Neuronal stem cell (in vitro differentiated cells): Measurements from ENCODE around the gene C5orf63.
A peak's percentile ranks its signal among the peaks of the same experiment; 100 is the strongest.

Experiments
- DNase-seq: peaks from one replicate; pipeline ENCODE4 v3.0.0-alpha.2; 2013; ENCODE audit warnings: low spot score
- H2AFZ ChIP-seq: one replicate; pipeline ENCODE4 v1.6.1; 2013; ENCODE audit warnings: mild to moderate bottlenecking, low read length, inconsistent platforms
- H2AK5ac ChIP-seq: 2 replicates; pipeline ENCODE4 v1.6.1; 2013; ENCODE audit warnings: low read depth, mild to moderate bottlenecking, inconsistent platforms, low read length, moderate library complexity, mixed read lengths
- H2BK120ac ChIP-seq: 2 replicates; pipeline ENCODE4 v1.6.1; 2013; ENCODE audit warnings: low read depth, mild to moderate bottlenecking, inconsistent platforms, low read length, moderate library complexity, mixed read lengths
- H2BK12ac ChIP-seq: one replicate; pipeline ENCODE4 v1.6.1; 2013; ENCODE audit warnings: low read length, inconsistent platforms
- H2BK15ac ChIP-seq: 2 replicates; pipeline ENCODE4 v1.6.1; 2013; ENCODE audit warnings: mild to moderate bottlenecking, low read length, inconsistent platforms, mixed read lengths
- H2BK5ac ChIP-seq: one replicate; pipeline ENCODE4 v1.6.1; 2013; ENCODE audit warnings: inconsistent platforms, mild to moderate bottlenecking, low read length, moderate library complexity
- H3K14ac ChIP-seq: one replicate; pipeline ENCODE4 v1.6.1; 2013; ENCODE audit warnings: low read length, inconsistent platforms
- H3K18ac ChIP-seq: 2 replicates; pipeline ENCODE4 v1.6.1; 2013; ENCODE audit warnings: low read length, inconsistent platforms
- H3K23ac ChIP-seq: 2 replicates; pipeline ENCODE4 v1.6.1; 2013; ENCODE audit warnings: low read depth, mild to moderate bottlenecking, mixed read lengths, low read length, inconsistent platforms; ENCODE audit not compliant: poor library complexity
- H3K27ac ChIP-seq: replicated peaks from 3 replicates; pipeline ENCODE4 v1.5.1; 2013; ENCODE audit warnings: low read length, inconsistent platforms
- H3K27me3 ChIP-seq, 3 experiments: 2 replicates each; pipeline ENCODE4 v1.6.1; 2013; ENCODE audit warnings: low read length in 3 of 3, mild to moderate bottlenecking in 2 of 3, inconsistent platforms in 1 of 3, low read depth in 1 of 3, mixed read lengths in 1 of 3, moderate library complexity in 1 of 3; ENCODE audit not compliant: control insufficient read depth in 3 of 3, insufficient read depth in 3 of 3
- H3K36me3 ChIP-seq, 2 donors: replicated peaks in 1 of 2; 2 replicates each; pipeline ENCODE4 v1.6.1; 2013; ENCODE audit warnings: low read length in 2 of 2; ENCODE audit not compliant: control insufficient read depth in 2 of 2, insufficient read depth in 2 of 2
- H3K4ac ChIP-seq: 2 replicates; pipeline ENCODE4 v1.6.1; 2013; ENCODE audit warnings: inconsistent platforms, mild to moderate bottlenecking, low read length, moderate library complexity
- H3K4me1 ChIP-seq, 2 donors: 1 replicate in 1 of 2; 2 replicates in 1 of 2; pipeline ENCODE4 v1.6.1; 2013; ENCODE audit warnings: low read length in 2 of 2, low read depth in 1 of 2; ENCODE audit not compliant: control insufficient read depth in 2 of 2, insufficient read depth in 1 of 2
- H3K4me2 ChIP-seq: one replicate; pipeline ENCODE4 v1.6.1; 2013; ENCODE audit warnings: mild to moderate bottlenecking, low read length, inconsistent platforms; ENCODE audit not compliant: insufficient read depth, poor library complexity, severe bottlenecking
- H3K4me3 ChIP-seq, 2 donors: 2 replicates each; pipeline ENCODE4 v1.5.1; 2013; ENCODE audit warnings: low read length in 2 of 2, mild to moderate bottlenecking in 2 of 2, inconsistent platforms in 1 of 2, moderate library complexity in 1 of 2
- H3K79me1 ChIP-seq: one replicate; pipeline ENCODE4 v1.6.1; 2013; ENCODE audit warnings: low read depth, mild to moderate bottlenecking, inconsistent platforms, low read length, moderate library complexity
- H3K9ac ChIP-seq: one replicate; pipeline ENCODE4 v1.6.1; 2013; ENCODE audit warnings: mild to moderate bottlenecking, low read depth, low read length, inconsistent platforms; ENCODE audit not compliant: poor library complexity
- H3K9me3 ChIP-seq, 2 donors: replicated peaks in 1 of 2; 2 replicates each; pipeline versions ENCODE3 to v1.6.1; 2013; ENCODE audit warnings: low read length in 2 of 2, mild to moderate bottlenecking in 2 of 2, inconsistent platforms in 1 of 2, low read depth in 1 of 2, mixed read lengths in 1 of 2, moderate library complexity in 1 of 2; ENCODE audit not compliant: control insufficient read depth in 2 of 2, insufficient read depth in 1 of 2
- H4K8ac ChIP-seq: one replicate; pipeline ENCODE4 v1.6.1; 2013; ENCODE audit warnings: low read depth, mild to moderate bottlenecking, inconsistent platforms, low read length, moderate library complexity
- H4K91ac ChIP-seq: one replicate; pipeline ENCODE4 v1.6.1; 2013; ENCODE audit warnings: low read length, low read depth, mild to moderate bottlenecking, inconsistent platforms; ENCODE audit not compliant: poor library complexity
- WGBS, 2 donors: extraction: QIAGEN DNeasy Blood & Tissue Kit; methylation state at CpG; one replicate each; pipeline ENCODE4 v1.1.7; 2013; ENCODE audit warnings: missing lambda C conversion rate in 2 of 2, mixed read lengths in 1 of 2; ENCODE audit not compliant: insufficient read length in 2 of 2, insufficient replicate concordance in 1 of 2; ENCODE audit errors: extremely low coverage in 2 of 2; 5-methylcytosine and 5-hydroxymethylcytosine counted together

Gene C5orf63

GRCh38 chr5:127076315-127077129 is 3.2 kb upstream of the C5orf63 start:
- H3K14ac ChIP-seq, result no peak overlapping the region
- no peaks in the 10 kb centered on the region for H3K36me3 ChIP-seq
- H3K27me3 ChIP-seq, result no peaks in the 10 kb centered on the region
- peaks cover 0 to 39% of the 10 kb centered on the region in 2 donors for H3K4me1 ChIP-seq
- no peaks in the 10 kb centered on the region for H3K9me3 ChIP-seq
- no peak for DNase-seq
- H2BK120ac ChIP-seq, result no peak overlapping the region
- H3K4me2 ChIP-seq, result no peak overlapping the region
- no peak overlapping the region for H3K18ac ChIP-seq
- H3K4me3 ChIP-seq, result no peak overlapping the region
- no peak overlapping the region for H2AK5ac ChIP-seq
- no peak overlapping the region for H3K23ac ChIP-seq
- no peaks in the 10 kb centered on the region for H3K79me1 ChIP-seq
- no peak overlapping the region for H3K4ac ChIP-seq
- no CpG with 5 or more reads among the region's 4 CpGs for WGBS, 2 donors
- H2BK12ac ChIP-seq, result no peak overlapping the region
- no peak overlapping the region for H3K27ac ChIP-seq
- no peak overlapping the region for H4K8ac ChIP-seq
- H2BK15ac ChIP-seq, result no peak overlapping the region
- peak overlapping the region; percentile 25 for H2AFZ ChIP-seq
- no peak overlapping the region for H4K91ac ChIP-seq
- no peak overlapping the region for H3K9ac ChIP-seq
- H2BK5ac ChIP-seq, result no peak overlapping the region

GRCh38 chr5:127074466-127074865 is 1.2 kb upstream of the C5orf63 start:
- no peak overlapping the region for H3K23ac ChIP-seq
- H4K91ac ChIP-seq, result no peak overlapping the region
- H3K79me1 ChIP-seq, result no peaks in the 10 kb centered on the region
- no CpG with 5 or more reads among the region's 3 CpGs for whole genome bisulfite sequencing, 2 donors
- H3K4me2 ChIP-seq, result no peak overlapping the region
- no peak overlapping the region for H2BK15ac ChIP-seq
- H3K4me3 ChIP-seq, result no peak overlapping the region
- H2AK5ac ChIP-seq, result no peak overlapping the region
- no peak overlapping the region for H2BK5ac ChIP-seq
- no peak overlapping the region for H3K9ac ChIP-seq
- H3K9me3 ChIP-seq, result no peaks in the 10 kb centered on the region
- no peak overlapping the region for H2BK12ac ChIP-seq
- no peak for DNase-seq
- H2AFZ ChIP-seq, result no peak overlapping the region
- no peak overlapping the region for H2BK120ac ChIP-seq
- no peak overlapping the region for H3K4ac ChIP-seq
- H3K14ac ChIP-seq, result no peak overlapping the region
- H3K27me3 ChIP-seq, result no peaks in the 10 kb centered on the region
- no peaks in the 10 kb centered on the region for H3K36me3 ChIP-seq
- H4K8ac ChIP-seq, result no peak overlapping the region
- H3K18ac ChIP-seq, result no peak overlapping the region
- H3K4me1 ChIP-seq, result peaks cover 0 to 30% of the 10 kb centered on the region in 2 donors
- no peak overlapping the region for H3K27ac ChIP-seq

GRCh38 chr5:127070243-127070642 is 3.1 kb downstream of the C5orf63 start:
- Histone ChIP-seq H3K4me2 (no peak overlapping the region), H2BK120ac (no peak overlapping the region), H3K23ac (no peak overlapping the region), H3K79me1 (no peaks in the 10 kb centered on the region), H2AFZ (no peak overlapping the region), H3K4ac (no peak overlapping the region), H4K91ac (no peak overlapping the region), H4K8ac (no peak overlapping the region), H3K9me3 (no peaks in the 10 kb centered on the region), H3K27ac (no peak overlapping the region), H2BK12ac (no peak overlapping the region), H3K9ac (no peak overlapping the region), H3K18ac (no peak overlapping the region), H3K4me3 (no peak overlapping the region), H3K14ac (no peak overlapping the region), H2BK15ac (no peak overlapping the region), H2BK5ac (no peak overlapping the region), H3K36me3 (no peaks in the 10 kb centered on the region), H2AK5ac (no peak overlapping the region), H3K4me1 (peaks cover 0 to 13% of the 10 kb centered on the region in 2 donors), H3K27me3 (no peaks in the 10 kb centered on the region)
- no CpG with 5 or more reads among the region's 2 CpGs for WGBS, 2 donors
- DNase-seq, result no peak

- H4K91ac ChIP-seq, result no peak overlapping the region
Observed at GRCh38 chr5:127068493-127069214, 4.6 kb downstream of the C5orf63 start.

More at GRCh38 chr5:127068493-127069214, 4.6 kb downstream of the C5orf63 start:
- no peaks in the 10 kb centered on the region for H3K79me1 ChIP-seq
- no peak overlapping the region for H3K4ac ChIP-seq
- H3K4me1 ChIP-seq, result peaks cover 0 to 21% of the 10 kb centered on the region in 2 donors
- H2BK120ac ChIP-seq, result no peak overlapping the region
- no peak for DNase-seq
- H3K23ac ChIP-seq, result no peak overlapping the region
- no CpG with 5 or more reads among the region's 2 CpGs for WGBS, 2 donors
- no peak overlapping the region for H3K4me3 ChIP-seq
- no peak overlapping the region for H3K9ac ChIP-seq
- H3K36me3 ChIP-seq, result no peaks in the 10 kb centered on the region
- H2AK5ac ChIP-seq, result no peak overlapping the region
- H2BK15ac ChIP-seq, result no peak overlapping the region
- no peak overlapping the region for H3K18ac ChIP-seq
- no peak overlapping the region for H2BK5ac ChIP-seq
- no peak overlapping the region for H3K14ac ChIP-seq
- H4K8ac ChIP-seq, result no peak overlapping the region
- H2AFZ ChIP-seq, result no peak overlapping the region
- no peaks in the 10 kb centered on the region for H3K9me3 ChIP-seq
- no peak overlapping the region for H3K4me2 ChIP-seq
- H3K27me3 ChIP-seq, result no peaks in the 10 kb centered on the region
- no peak overlapping the region for H2BK12ac ChIP-seq
- no peak overlapping the region for H3K27ac ChIP-seq
